HepG2 (cell line): Measurements from ENCODE around the gene CCDC120. TPM values are rescaled to one million over a fixed set of nuclear protein-coding genes. Genes with fewer than 3 reads are reported as not detected.
A peak's percentile ranks its signal among the peaks of the same experiment; 100 is the strongest.

Experiments
- ATAC-seq: fragments of 200-7000 bp; cut with Tn5 transposase; 3 replicates; pipeline ENCODE4 v1.9.1; 2020; ENCODE audit warnings: mild to moderate bottlenecking, moderate library complexity
- BruUV-seq: library from RNA; stranded (reverse); fragments of 400-500 nt; replicated peaks from 2 replicates; lab custom pipeline; 2021; lab: Mats Ljungman, UMichigan
- CTCF ChIA-PET: fragments of 300-600 bp; formaldehyde crosslinking; extraction: SDS; loops from one replicate; lab custom pipeline; 2021; ENCODE audit warnings: low total read pairs, inconsistent platforms, low intra/inter-chr PET ratio; lab: Yijun Ruan, JAX
- POLR2A ChIA-PET: fragments of 350-600 bp; sonication (Branson Sonifier 250); formaldehyde crosslinking; loops from one replicate; lab custom pipeline; 2020; ENCODE audit warnings: antibody characterized with exemption, inconsistent platforms; lab: Yijun Ruan, JAX
- DNase-seq: peaks from one replicate; pipeline ENCODE4 v3.0.0-alpha.2; 2015; ENCODE audit warnings: low spot score
- FAIRE-seq: peaks from 3 replicates; lab custom pipeline; 2011; peaks lifted over from hg19 to GRCh38; lab: Jason Lieb, UNC
- H2AFZ ChIP-seq: one replicate; pipeline ENCODE4 v1.6.1; 2011; ENCODE audit warnings: low read length, inconsistent platforms
- H3K27ac ChIP-seq: fragments of 300-600 bp; 3 replicates; pipeline ENCODE4 v1.8.0; 2011; ENCODE audit warnings: mixed run types, mild to moderate bottlenecking, mixed read lengths, low read length, inconsistent platforms; ENCODE audit not compliant: insufficient read depth; ENCODE audit errors: extremely low read length
- H3K27me3 ChIP-seq, 2 experiments: fragments of 200-600 bp in 1 of 2; 2 replicates in 1 of 2; 3 replicates in 1 of 2; pipeline versions ENCODE4 v1.6.0 to v1.8.0; 2011; ENCODE audit warnings: low read length in 2 of 2, mild to moderate bottlenecking in 2 of 2, moderate library complexity in 2 of 2, inconsistent platforms in 1 of 2; ENCODE audit not compliant: insufficient read depth in 2 of 2, control insufficient read depth in 1 of 2
- H3K36me3 ChIP-seq, 2 experiments: fragments of 200-600 bp in 1 of 2; replicated peaks in 1 of 2; 2 replicates in 1 of 2; 3 replicates in 1 of 2; pipeline versions ENCODE4 v1.5.1 to v1.8.0; 2011; ENCODE audit warnings: low read length in 2 of 2, inconsistent platforms in 1 of 2; ENCODE audit not compliant: insufficient read depth in 2 of 2, control insufficient read depth in 1 of 2
- H3K4me1 ChIP-seq: 2 replicates; pipeline ENCODE4 v1.5.1; 2012; ENCODE audit warnings: low read length, inconsistent platforms; ENCODE audit not compliant: insufficient read depth
- H3K4me2 ChIP-seq: 2 replicates; pipeline ENCODE4 v1.6.0; 2011; ENCODE audit warnings: low read depth, low read length, inconsistent platforms
- H3K4me3 ChIP-seq, 3 experiments: fragments of 200-600 bp in 1 of 3; sonication (generic), shearing (Covaris generic) in 1 of 3; replicated peaks in 1 of 3; 2 replicates each; pipeline ENCODE4 v1.5.1; 2011 to 2016; ENCODE audit warnings: low read length in 3 of 3, inconsistent platforms in 2 of 3, low read depth in 2 of 3, mild to moderate bottlenecking in 2 of 3, control low read depth in 1 of 3, mixed read lengths in 1 of 3; ENCODE audit not compliant: insufficient read depth in 1 of 3
- H3K79me2 ChIP-seq: one replicate; pipeline ENCODE4 v1.6.1; 2011; ENCODE audit warnings: low read length, inconsistent platforms; ENCODE audit not compliant: insufficient read depth
- H3K9ac ChIP-seq: 2 replicates; pipeline ENCODE4 v1.6.0; 2011; ENCODE audit warnings: mild to moderate bottlenecking, low read depth, low read length, inconsistent platforms; ENCODE audit not compliant: insufficient read depth
- H3K9me3 ChIP-seq: 2 replicates; pipeline ENCODE4 v1.5.1; 2012; ENCODE audit warnings: mild to moderate bottlenecking, low read length
- H4K20me1 ChIP-seq: 2 replicates; pipeline ENCODE4 v1.6.0; 2011; ENCODE audit warnings: inconsistent platforms, mild to moderate bottlenecking, low read length, moderate library complexity; ENCODE audit not compliant: insufficient read depth
- KDM3A ChIP-seq: IDR thresholded peaks from 2 replicates; pipeline ENCODE4 v1.6.1; 2018; ENCODE audit warnings: low read depth, missing compliant biosample characterization
- NCOA1 ChIP-seq: sonication (generic); formaldehyde crosslinking; IDR thresholded peaks from 2 replicates; pipeline ENCODE4 v1.9.0; 2021; ENCODE audit warnings: missing genetic modification reagents
- NR2C2 ChIP-seq: sonication (generic); formaldehyde crosslinking; IDR thresholded peaks from 2 replicates; pipeline ENCODE4 v1.4.0; 2020; ENCODE audit warnings: missing genetic modification reagents, mild to moderate bottlenecking, moderate library complexity, borderline replicate concordance
- TARDBP ChIP-seq: sonication (generic); formaldehyde crosslinking; IDR thresholded peaks from 2 replicates; pipeline ENCODE4 v1.8.0; 2022; ENCODE audit warnings: mild to moderate bottlenecking, missing genetic modification reagents
- ZBTB3 ChIP-seq: sonication (generic); formaldehyde crosslinking; IDR thresholded peaks from 2 replicates; pipeline ENCODE4 v1.4.0; 2020; ENCODE audit warnings: low read depth, mild to moderate bottlenecking, moderate library complexity, missing genetic modification reagents, borderline replicate concordance
- ZC3H4 ChIP-seq: sonication (generic); formaldehyde crosslinking; IDR thresholded peaks from 2 replicates; pipeline ENCODE4 v1.4.0; 2020; ENCODE audit warnings: missing genetic modification reagents, borderline replicate concordance
- ZNF230 ChIP-seq: sonication (generic); formaldehyde crosslinking; IDR thresholded peaks from 2 replicates; pipeline ENCODE4 v1.4.0; 2020; ENCODE audit warnings: mild to moderate bottlenecking, missing genetic modification reagents
- ZNF451 ChIP-seq: sonication (generic); formaldehyde crosslinking; IDR thresholded peaks from 2 replicates; pipeline ENCODE4 v1.5.0; 2020; ENCODE audit warnings: mild to moderate bottlenecking, missing genetic modification reagents
- ZNF703 ChIP-seq: sonication (generic); formaldehyde crosslinking; IDR thresholded peaks from 2 replicates; pipeline ENCODE4 v1.5.1; 2020; ENCODE audit warnings: missing genetic modification reagents, mild to moderate bottlenecking, moderate library complexity, borderline replicate concordance
- ZNF780A ChIP-seq: sonication (generic); formaldehyde crosslinking; IDR thresholded peaks from 2 replicates; pipeline ENCODE4 v1.8.0; 2022; ENCODE audit warnings: mild to moderate bottlenecking, missing genetic modification reagents, moderate library complexity
- ZZZ3 ChIP-seq: sonication (generic); formaldehyde crosslinking; IDR thresholded peaks from 2 replicates; pipeline ENCODE4 v1.4.0; 2020; ENCODE audit warnings: missing genetic modification reagents, mild to moderate bottlenecking, borderline replicate concordance
- WGBS: methylation state at CpG from one replicate; pipeline ENCODE4 v1.1.6; 2017; ENCODE audit warnings: low lambda C conversion rate; 5-methylcytosine and 5-hydroxymethylcytosine counted together
- in situ Hi-C: cut with HindIII; loops from 2 replicates; pipeline ENCODE4 v1.10.0; 2017; ENCODE audit warnings: low pct_unique_long_range_greater_than_20kb; ENCODE audit not compliant: extremely low pct_ligation_motif_present
- intact Hi-C: fragments of 100-400 bp; cut with micrococcal nuclease; formaldehyde crosslinking; loops from one replicate; pipeline ENCODE4 v1.10.0; 2022; ENCODE audit not compliant: unreplicated experiment
- polyA plus RNA-seq, 8 experiments: library from polyadenylated mRNA; depleted of rRNA in 3 of 8; stranded (reverse) in 7 of 8; unstranded in 1 of 8; fragments of >200 nt; fragmentation: Illumina TruSeq in 4 of 8; extraction: Trizol in 4 of 8; gene quantifications; 2 replicates each; pipeline versions ENCODE4 v1.2.1 to v1.2.3, GENCODE V29; 2011 to 2016; ENCODE audit warnings: low read depth in 4 of 8, missing spikeins in 1 of 8, mixed read lengths in 1 of 8; ENCODE audit not compliant: insufficient read depth in 1 of 8
- total RNA-seq, 5 experiments: library from RNA; depleted of rRNA; stranded (reverse); fragments of >200 nt; fragmentation: Illumina TruSeq; extraction: Trizol; gene quantifications; 2 replicates each; pipeline ENCODE4 v1.2.3, GENCODE V29; 2016; ENCODE audit warnings: low read depth in 1 of 5
- TF ChIP-seq, protein P1 (sequence below): sonication (generic); formaldehyde crosslinking; IDR thresholded peaks from 2 replicates; pipeline ENCODE4 v1.9.0; 2021; ENCODE audit warnings: missing genetic modification reagents, mild to moderate bottlenecking, borderline replicate concordance
- TF ChIP-seq, protein P2 (sequence below): sonication (generic); formaldehyde crosslinking; IDR thresholded peaks from 2 replicates; pipeline ENCODE4 v1.5.1; 2020; ENCODE audit warnings: missing genetic modification reagents, mild to moderate bottlenecking, borderline replicate concordance
- TF ChIP-seq, protein P3 (sequence below): sonication (generic); formaldehyde crosslinking; IDR thresholded peaks from 2 replicates; pipeline ENCODE4 v1.5.0; 2020; ENCODE audit warnings: mild to moderate bottlenecking, missing genetic modification reagents

The CCDC120 gene
- total and polyA plus RNA-seq, 2 of the 13 experiments (the other 11 are each of a cell fraction or from before 2014, with no cell fraction given) = 0.89 to 3.2 TPM

DNA sequence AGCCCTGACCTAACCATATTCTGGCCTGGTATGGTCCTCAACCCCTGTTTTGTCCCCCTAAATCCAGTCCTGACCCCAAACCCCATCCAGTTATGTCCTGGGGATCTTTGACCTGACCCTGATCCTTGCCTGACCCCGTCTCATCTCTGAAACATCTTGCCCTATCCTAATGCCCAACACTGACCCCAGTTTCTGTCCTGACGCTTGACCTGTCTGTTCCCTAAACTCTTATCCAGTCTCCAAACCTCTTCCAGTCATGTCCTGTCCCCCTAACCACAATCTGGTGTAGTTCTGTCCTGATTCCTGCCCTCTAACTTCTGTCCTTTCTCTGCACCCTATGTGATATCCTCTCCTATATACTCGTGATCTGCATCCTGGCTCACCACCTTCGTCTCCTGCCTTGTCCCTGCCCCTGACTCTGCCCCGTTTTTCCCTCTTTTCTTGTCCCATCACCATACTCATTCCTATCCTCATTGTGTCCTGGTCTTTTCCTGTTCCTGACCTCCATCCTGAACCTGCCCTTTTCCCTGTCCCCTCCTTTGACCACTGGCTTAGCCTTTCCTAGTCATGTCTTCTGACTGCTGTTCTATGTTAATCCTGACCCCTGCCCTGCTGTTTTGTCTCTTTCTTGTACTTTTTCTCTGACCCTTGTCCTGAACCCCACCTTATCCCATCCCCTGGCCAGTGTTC is 4.6 kb upstream of the CCDC120 start:
- peak; percentile 15 for FAIRE-seq

DNA sequence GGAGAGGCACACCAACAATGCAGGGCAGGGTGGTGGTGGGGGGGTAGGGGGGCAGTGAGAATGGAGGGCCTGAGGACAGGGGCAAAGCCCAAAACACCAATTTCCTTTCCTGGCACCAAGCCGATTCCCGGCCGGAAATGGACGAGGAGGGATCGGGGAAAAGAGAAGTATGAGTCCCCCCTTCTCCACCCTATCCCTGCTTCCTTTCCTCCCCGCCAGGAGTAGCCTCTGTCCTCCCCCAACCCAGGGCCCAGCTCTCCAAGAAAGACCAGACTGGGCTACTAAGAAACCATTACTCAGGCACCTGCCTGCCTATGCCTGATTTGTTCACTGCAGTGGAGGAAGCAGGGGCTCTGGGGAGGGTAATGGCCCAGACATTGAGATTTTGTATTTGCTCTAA is 402 bp downstream of the CCDC120 start:
- no peaks in the 10 kb centered on the region for H3K9me3 ChIP-seq
- ATAC-seq (no peak), FAIRE-seq (no peak), DNase-seq (no peak)
- in situ Hi-C loops = no loop called here
- peaks cover under 1% of the 10 kb centered on the region for H3K79me2 ChIP-seq
- peak overlapping the region; percentile 39 for H3K9ac ChIP-seq
- WGBS = no CpG with 5 or more reads among the region's 6 CpGs
- no peaks in the 10 kb centered on the region; a peak in 2 of 5 replicates for H3K36me3 ChIP-seq
- peaks cover 41% of the 10 kb centered on the region for H3K4me1 ChIP-seq
- peak overlapping the region; percentile 26 to 55 (median 40); a peak in 5 of 6 replicates for H3K4me3 ChIP-seq
- H3K27me3 ChIP-seq = no peaks in the 10 kb centered on the region
- H3K27ac ChIP-seq = no peak overlapping the region
- BruUV-seq = no TSS peak
- no peaks in the 10 kb centered on the region for H4K20me1 ChIP-seq
- CTCF ChIA-PET = no interaction called here
- intact Hi-C loops = no loop called here
- no peak overlapping the region for H2AFZ ChIP-seq
- peak overlapping the region; percentile 61 for H3K4me2 ChIP-seq
- POLR2A ChIA-PET = no interaction called here
- TF ChIP-seq, protein P1, sequence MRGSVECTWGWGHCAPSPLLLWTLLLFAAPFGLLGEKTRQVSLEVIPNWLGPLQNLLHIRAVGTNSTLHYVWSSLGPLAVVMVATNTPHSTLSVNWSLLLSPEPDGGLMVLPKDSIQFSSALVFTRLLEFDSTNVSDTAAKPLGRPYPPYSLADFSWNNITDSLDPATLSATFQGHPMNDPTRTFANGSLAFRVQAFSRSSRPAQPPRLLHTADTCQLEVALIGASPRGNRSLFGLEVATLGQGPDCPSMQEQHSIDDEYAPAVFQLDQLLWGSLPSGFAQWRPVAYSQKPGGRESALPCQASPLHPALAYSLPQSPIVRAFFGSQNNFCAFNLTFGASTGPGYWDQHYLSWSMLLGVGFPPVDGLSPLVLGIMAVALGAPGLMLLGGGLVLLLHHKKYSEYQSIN = no peak
- no peak for TF ChIP-seq ZBTB3 (CRISPR knock-in tag)
- TF ChIP-seq, protein P2, sequence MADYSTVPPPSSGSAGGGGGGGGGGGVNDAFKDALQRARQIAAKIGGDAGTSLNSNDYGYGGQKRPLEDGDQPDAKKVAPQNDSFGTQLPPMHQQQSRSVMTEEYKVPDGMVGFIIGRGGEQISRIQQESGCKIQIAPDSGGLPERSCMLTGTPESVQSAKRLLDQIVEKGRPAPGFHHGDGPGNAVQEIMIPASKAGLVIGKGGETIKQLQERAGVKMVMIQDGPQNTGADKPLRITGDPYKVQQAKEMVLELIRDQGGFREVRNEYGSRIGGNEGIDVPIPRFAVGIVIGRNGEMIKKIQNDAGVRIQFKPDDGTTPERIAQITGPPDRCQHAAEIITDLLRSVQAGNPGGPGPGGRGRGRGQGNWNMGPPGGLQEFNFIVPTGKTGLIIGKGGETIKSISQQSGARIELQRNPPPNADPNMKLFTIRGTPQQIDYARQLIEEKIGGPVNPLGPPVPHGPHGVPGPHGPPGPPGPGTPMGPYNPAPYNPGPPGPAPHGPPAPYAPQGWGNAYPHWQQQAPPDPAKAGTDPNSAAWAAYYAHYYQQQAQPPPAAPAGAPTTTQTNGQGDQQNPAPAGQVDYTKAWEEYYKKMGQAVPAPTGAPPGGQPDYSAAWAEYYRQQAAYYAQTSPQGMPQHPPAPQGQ = no peak
- TF ChIP-seq ZNF703 (CRISPR knock-in tag) = no peak
- TF ChIP-seq ZC3H4 = no peak
- TF ChIP-seq KDM3A = no peak
- no peak for TF ChIP-seq ZNF780A (CRISPR knock-in tag)
- no peak for TF ChIP-seq ZNF230
- TF ChIP-seq, protein P3, sequence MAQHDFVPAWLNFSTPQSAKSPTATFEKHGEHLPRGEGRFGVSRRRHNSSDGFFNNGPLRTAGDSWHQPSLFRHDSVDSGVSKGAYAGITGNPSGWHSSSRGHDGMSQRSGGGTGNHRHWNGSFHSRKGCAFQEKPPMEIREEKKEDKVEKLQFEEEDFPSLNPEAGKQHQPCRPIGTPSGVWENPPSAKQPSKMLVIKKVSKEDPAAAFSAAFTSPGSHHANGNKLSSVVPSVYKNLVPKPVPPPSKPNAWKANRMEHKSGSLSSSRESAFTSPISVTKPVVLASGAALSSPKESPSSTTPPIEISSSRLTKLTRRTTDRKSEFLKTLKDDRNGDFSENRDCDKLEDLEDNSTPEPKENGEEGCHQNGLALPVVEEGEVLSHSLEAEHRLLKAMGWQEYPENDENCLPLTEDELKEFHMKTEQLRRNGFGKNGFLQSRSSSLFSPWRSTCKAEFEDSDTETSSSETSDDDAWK = no peak
- no peak for TF ChIP-seq NCOA1
- no peak for TF ChIP-seq ZZZ3 (CRISPR knock-in tag)

More for the DNA sequence above, 4.6 kb upstream of the CCDC120 start:
- Histone ChIP-seq H2AFZ (no peak overlapping the region), H3K27ac (peak overlapping the region; percentile 33), H3K4me2 (peak overlapping the region; percentile 72), H3K9ac (peak overlapping the region; percentile 71), H4K20me1 (no peaks in the 10 kb centered on the region), H3K36me3 (no peaks in the 10 kb centered on the region; a peak in 1 of 5 replicates), H3K27me3 (no peaks in the 10 kb centered on the region), H3K4me3 (peak overlapping the region in 2 of 3 experiments; percentile 66; a peak in 5 of 6 replicates), H3K4me1 (peaks cover 29% of the 10 kb centered on the region), H3K79me2 (peaks cover 2% of the 10 kb centered on the region), H3K9me3 (no peaks in the 10 kb centered on the region)
- no TSS peak for BruUV-seq
- intact Hi-C loops (no loop called here), in situ Hi-C loops (no loop called here)
- 0 out of 2 replicates have a peak, but pooled peaks have one; percentile 28 for TF ChIP-seq TARDBP
- TF ChIP-seq ZNF451 (CRISPR knock-in tag) = no peak
- peak; percentile 35; the same call in 1 of the 2 replicates for TF ChIP-seq NR2C2
- ATAC-seq (peak; percentile 27; the same call in 2 of the 3 replicates), DNase-seq (no peak)
- 60% methylated on average over 5 of the region's 5 CpGs for WGBS
- POLR2A ChIA-PET = interaction anchor here (1.3 kb wide), 1 partner anchor 11 kb away, joined by 20 read pairs; the partner anchor contains the start of gene TFE3
- CTCF ChIA-PET = no interaction called here
